Coronary artery (tissue), 2 donors: ENCODE measurements around the gene ZNF232.
"Not testable (repeated sequence)": the region's sequence is repeated elsewhere in the genome, so short reads cannot be mapped to it uniquely, and the experiment has no call there.

Experiments
- DNase-seq: peaks from one replicate; pipeline ENCODE4 v3.0.0-alpha.2; 2017; ENCODE audit warnings: low spot score
- H3K27ac ChIP-seq, 2 donors: fragments of 200-600 bp; sonication (generic); one replicate each; pipeline ENCODE4 v1.5.1; 2016 to 2019
- H3K4me3 ChIP-seq: fragments of 200-600 bp; sonication (generic); 2 replicates; pipeline ENCODE4 v1.5.1; 2016; ENCODE audit warnings: mild to moderate bottlenecking, moderate library complexity
- TF ChIP-seq, protein P1 (sequence below): fragments of 200-600 bp; sonication (generic); IDR thresholded peaks from one replicate; pipeline ENCODE4 v1.5.1; 2019; ENCODE audit warnings: antibody characterized with exemption

Gene ZNF232

DNA sequence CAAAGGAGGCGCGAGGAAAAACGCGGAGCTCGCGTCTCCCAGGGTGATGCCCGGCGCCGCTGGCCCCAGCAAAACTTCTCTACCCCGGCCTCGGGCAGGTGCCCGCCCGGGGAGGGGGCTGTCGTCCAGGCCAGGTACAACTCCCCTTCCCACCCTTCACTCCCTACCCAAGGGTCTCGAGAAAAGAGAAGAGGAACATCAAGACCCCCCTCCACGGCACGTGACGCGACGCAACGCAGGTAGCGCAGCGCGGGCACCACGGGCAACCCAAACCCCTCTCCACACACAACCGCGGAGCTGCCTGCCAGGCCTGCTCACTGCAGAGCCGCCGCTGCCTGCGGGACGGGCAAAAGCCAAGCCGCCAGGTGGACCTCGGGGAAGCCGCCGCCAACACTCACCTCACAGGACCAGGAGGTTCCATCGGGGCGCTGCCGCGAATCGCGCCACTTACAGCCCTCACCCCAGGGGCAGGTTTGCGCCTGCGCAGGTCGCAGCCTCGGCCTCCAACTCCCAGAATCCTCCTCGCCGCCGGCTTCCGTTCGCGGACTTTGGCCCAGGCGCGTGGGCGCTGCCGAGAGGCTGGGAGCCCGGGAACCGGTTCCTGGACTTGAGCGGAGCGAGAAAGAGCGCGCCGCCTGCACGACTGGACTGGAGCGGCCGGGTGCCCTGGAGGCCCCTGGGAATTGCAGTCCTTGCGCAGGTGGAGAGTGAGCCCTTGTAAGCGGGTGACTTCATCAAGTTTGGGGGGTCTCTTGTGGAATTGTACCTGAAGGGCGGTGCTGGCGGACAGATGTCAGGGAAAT lies at the start of gene ZNF232:
ZNF232 (minus strand) TSS at position 477 of the 803 bp plus-strand sequence; CDS start at position 421, 56 bp downstream.
- DNase-seq, result peak; percentile 95
- Histone ChIP-seq H3K27ac (peak within 1 kb of the TSS; percentile 31 to 78), H3K4me3 (peak within 1 kb of the TSS; percentile 75)
- TF ChIP-seq, protein P1, sequence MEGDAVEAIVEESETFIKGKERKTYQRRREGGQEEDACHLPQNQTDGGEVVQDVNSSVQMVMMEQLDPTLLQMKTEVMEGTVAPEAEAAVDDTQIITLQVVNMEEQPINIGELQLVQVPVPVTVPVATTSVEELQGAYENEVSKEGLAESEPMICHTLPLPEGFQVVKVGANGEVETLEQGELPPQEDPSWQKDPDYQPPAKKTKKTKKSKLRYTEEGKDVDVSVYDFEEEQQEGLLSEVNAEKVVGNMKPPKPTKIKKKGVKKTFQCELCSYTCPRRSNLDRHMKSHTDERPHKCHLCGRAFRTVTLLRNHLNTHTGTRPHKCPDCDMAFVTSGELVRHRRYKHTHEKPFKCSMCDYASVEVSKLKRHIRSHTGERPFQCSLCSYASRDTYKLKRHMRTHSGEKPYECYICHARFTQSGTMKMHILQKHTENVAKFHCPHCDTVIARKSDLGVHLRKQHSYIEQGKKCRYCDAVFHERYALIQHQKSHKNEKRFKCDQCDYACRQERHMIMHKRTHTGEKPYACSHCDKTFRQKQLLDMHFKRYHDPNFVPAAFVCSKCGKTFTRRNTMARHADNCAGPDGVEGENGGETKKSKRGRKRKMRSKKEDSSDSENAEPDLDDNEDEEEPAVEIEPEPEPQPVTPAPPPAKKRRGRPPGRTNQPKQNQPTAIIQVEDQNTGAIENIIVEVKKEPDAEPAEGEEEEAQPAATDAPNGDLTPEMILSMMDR, result no peak

DNA sequence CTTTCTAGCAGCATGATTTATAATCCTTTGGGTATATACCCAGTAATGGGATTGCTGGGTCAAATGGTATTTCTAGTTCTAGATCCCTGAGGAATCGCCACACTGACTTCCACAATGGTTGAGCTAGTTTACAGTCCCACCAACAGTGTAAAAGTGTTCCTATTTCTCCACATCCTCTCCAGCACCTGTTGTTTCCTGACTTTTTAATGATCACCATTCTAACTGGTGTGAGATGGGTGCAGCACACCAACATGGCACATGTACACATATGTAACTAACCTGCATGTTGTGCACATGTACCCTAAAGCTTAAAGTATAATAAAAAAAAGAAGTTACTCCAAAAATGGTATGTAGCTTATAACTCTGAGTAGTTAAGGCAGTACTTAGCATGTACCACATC lies 49.0 kb upstream of the ZNF232 start:
- DNase-seq, H3K27ac ChIP-seq, H3K4me3 ChIP-seq: not testable (repeated sequence)

DNA sequence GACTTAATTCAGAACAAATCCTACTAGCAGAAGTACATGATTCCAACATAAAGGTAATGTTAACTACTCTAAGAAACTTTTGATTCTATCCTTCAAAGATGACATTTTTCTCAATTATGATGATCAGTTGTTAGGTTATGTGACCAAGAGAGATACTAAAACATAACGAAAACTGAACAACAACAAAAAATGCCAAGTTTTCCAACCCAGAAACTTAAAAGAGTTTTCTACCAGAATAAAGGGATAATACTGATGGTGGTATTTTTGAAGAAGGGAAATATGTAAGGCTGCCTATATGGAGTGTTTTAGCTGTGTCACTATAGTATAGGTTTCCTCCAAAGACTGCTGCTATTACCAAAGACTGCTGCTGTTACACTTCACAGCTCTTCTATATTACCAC lies 34.4 kb upstream of the ZNF232 start:
- not testable (repeated sequence) for H3K4me3 ChIP-seq, DNase-seq, H3K27ac ChIP-seq

DNA sequence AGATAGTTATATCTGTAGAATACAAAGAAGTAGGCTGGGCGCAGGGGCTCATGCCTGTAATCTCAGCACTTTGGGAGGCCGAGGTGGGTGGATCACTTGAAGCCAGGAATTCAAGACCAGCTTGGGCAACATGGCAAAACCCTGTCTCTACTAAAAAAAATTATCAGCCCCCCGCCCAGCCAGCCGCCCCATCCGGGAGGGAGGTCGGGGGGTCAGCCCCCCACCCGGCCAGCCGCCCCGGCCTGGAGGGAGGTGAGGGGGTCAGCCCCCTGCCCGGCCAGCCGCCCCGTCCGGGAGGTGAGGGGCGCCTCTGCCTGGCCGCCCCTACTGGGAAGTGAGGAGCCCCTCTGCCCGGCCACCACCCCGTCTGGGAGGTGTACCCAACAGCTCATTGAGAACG lies 31.2 kb upstream of the ZNF232 start:
- not testable (repeated sequence) for H3K4me3 ChIP-seq, DNase-seq, H3K27ac ChIP-seq

DNA sequence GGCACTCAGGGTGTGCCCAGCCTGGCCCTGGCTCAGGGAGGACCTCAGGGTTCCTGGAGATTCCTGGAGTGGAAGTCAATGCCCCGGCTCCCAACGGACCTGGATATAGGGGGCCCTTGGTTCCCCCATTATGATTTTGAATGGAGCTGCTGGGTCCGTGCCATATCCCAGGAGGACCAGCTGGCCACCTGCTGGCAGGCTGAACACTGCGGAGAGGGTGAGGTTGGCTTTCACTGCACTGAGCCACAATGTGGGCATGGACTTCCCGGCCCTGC lies 27.7 kb upstream of the ZNF232 start:
- no peak for DNase-seq
- Histone ChIP-seq H3K27ac (no peak overlapping the region), H3K4me3 (no peak overlapping the region)
- TF ChIP-seq, protein P1, result no peak

DNA sequence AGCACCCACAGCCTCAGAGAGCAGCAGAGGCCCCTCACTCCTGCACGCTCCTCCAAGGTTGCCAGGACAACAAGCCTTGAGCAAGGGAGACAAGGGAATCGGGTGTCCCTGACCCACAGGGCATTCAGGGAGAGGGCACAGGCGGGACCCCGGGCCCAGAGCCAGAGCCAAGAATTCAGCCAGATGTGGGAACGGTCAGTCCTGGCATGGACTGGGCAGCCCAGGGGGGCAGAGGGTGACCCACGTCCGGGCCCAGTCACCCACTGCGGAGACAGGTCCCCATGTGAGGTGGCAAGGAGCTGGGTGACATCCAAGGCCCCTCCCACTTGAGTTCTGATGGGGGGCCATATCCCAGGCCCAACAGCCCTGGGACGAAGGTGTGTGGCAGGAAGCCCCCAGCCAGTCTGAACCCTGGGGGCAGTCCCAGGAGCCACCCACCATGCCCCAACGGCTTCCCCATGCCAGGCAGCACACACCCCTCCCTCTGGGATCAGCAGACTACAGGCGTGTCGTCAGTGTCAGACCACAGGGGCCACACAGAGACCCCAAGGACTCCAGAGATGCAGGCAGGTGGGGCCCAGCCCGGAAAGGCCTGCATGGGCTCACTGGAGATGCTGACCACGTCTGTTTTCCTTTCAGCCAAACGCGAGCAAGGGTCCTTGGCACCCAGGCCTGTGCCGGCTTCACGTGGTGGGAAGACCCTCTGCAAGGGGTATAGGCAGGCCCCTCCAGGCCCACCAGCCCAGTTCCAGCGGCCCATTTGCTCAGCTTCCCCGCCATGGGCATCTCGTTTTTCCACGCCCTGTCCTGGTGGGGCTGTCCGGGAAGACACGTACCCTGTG lies 27.2 kb upstream of the ZNF232 start:
- TF ChIP-seq, protein P1, result no peak
- peak; percentile 64 for DNase-seq
- Histone ChIP-seq H3K27ac (no peak overlapping the region), H3K4me3 (no peak overlapping the region)

DNA sequence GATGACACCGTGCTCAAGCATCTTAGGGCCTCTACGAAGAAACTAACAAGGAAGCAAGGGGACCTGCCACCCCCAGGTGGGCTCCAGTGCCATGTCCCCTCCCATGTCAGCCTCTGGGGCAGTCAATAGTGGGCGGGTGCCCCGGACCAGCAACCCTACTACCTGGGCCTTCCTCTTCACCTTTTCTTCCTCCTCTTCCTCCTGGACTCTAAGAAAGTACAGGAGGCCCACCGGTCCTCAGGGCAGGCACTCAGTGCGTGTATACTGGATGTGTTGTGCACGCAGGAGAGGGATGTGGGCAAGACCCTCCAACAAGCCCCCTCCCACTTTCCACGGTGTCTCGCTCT lies 26.5 kb upstream of the ZNF232 start:
- not testable (repeated sequence) for H3K27ac ChIP-seq, H3K4me3 ChIP-seq
- peak; percentile 54 for DNase-seq

DNA sequence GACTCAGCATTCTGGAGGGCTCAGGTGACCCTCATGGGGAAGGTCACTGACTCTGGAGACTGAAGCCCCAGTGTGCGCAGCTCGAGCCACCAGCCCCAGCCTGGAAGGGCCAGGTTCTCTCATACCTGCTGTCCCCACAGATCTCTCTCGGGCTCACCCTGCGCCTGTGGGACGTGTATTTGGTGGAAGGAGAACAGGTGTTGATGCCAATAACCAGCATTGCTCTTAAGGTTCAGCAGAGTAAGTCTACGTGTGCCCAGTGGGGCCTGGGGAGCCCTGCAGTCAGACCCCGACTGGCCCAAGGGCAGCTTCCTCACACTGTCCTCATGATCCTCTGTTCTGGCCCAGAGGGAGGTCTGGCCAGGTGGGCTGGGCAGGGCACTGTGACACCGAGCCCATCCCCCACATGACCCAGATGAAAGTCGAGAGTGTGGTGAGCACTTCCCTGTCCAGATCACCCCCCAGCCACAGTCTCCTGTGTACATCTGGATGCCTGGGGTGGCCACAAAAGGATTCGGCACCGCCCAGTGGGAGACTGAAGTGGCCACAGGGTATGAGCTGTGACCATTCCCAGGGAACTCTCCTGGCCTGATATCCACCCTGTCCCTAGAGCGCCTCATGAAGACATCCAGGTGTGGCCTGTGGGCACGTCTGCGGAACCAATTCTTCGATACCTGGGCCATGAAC lies 26.0 kb upstream of the ZNF232 start:
- not testable (repeated sequence) for H3K4me3 ChIP-seq, DNase-seq, H3K27ac ChIP-seq

DNA sequence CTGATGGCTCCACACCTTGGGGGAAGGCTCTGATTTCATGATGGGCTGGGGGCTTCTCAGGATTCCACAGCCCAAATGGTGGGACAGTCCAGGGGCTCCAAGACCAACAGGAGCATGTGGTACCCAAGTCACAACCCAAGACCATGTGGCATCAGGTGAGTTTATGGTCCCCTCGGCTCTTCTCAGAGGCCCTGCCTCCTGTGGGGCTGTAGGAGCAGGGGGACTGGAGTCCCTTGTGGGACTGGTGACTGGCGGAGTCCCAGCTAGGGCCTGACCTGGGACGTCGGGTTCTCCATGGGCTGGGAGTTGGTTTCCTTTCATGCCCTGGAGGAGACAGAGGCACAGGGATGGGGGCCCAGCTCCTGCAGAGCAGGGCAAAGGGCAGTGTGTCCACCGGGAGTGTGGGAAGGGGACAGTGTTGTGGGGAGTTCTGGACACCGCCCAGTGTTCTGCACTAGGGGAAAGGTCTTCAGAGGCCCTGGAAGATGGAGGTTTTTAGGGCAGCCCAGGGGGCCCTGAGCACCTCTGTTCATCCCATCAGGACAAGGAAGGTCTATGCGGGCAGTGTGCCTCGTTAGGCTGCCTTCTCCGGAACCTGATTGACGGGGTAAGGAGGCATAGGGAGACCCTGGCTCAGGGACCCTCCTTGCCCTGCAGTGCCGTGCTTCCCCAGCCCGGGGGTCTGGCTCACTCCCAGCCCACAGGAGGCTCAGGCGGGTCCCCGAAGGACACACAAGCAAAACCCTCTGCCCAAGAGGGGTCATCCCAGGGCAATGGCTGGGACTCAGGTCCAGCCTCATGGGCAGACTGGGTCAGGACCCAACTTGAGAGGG lies 25.1 kb upstream of the ZNF232 start:
- not testable (repeated sequence) for DNase-seq, H3K27ac ChIP-seq, H3K4me3 ChIP-seq
